OCI-LY3 (cell line): ENCODE data around the gene DPYSL3.

ENCODE experiments used
- EZH2phosphoT487 ChIP-seq: fragments of 200-600 bp; shearing (Covaris generic); IDR thresholded peaks from 2 replicates; pipeline ENCODE4 v1.6.1; 2018; ENCODE audit warnings: antibody characterized with exemption, mixed run types, low read depth
- TF ChIP-seq, protein P1 (sequence below): fragments of 200-600, 300-600 bp; sonication (generic); IDR thresholded peaks from 2 replicates; pipeline ENCODE4 v1.5.1; 2014; ENCODE audit warnings: antibody characterized with exemption, low read length, low read depth

GRCh38 chr5:147554261-147554817 is 44.5 kb upstream of the DPYSL3 start:
- TF ChIP-seq, protein P1, sequence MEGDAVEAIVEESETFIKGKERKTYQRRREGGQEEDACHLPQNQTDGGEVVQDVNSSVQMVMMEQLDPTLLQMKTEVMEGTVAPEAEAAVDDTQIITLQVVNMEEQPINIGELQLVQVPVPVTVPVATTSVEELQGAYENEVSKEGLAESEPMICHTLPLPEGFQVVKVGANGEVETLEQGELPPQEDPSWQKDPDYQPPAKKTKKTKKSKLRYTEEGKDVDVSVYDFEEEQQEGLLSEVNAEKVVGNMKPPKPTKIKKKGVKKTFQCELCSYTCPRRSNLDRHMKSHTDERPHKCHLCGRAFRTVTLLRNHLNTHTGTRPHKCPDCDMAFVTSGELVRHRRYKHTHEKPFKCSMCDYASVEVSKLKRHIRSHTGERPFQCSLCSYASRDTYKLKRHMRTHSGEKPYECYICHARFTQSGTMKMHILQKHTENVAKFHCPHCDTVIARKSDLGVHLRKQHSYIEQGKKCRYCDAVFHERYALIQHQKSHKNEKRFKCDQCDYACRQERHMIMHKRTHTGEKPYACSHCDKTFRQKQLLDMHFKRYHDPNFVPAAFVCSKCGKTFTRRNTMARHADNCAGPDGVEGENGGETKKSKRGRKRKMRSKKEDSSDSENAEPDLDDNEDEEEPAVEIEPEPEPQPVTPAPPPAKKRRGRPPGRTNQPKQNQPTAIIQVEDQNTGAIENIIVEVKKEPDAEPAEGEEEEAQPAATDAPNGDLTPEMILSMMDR: no peak
- TF ChIP-seq EZH2phosphoT487: no peak
